HCT116 (cell line): ENCODE measurements around the gene ALLC. TPM values are rescaled to one million over a fixed set of nuclear protein-coding genes. Genes with fewer than 3 reads are reported as not detected.

Source experiments
- ATAC-seq: fragments of 200-7000 bp; cut with Tn5 transposase; 2 replicates; pipeline ENCODE4 v1.9.1; 2020; ENCODE audit warnings: mild to moderate bottlenecking, moderate library complexity
- BruUV-seq: library from RNA; stranded (reverse); fragments of 400-500 nt; replicated peaks from 2 replicates; lab custom pipeline; 2021; lab: Mats Ljungman, UMichigan
- CTCF ChIA-PET: fragments of 300-600 bp; sonication (Branson Sonifier 250); formaldehyde crosslinking; loops from one replicate; lab custom pipeline; 2021; ENCODE audit warnings: antibody characterized with exemption; lab: Charles Lee
- POLR2A ChIA-PET: fragments of 300-600, 350-600 bp; sonication (Branson Sonifier 250); formaldehyde crosslinking; loops from one replicate; lab custom pipeline; 2021; ENCODE audit warnings: antibody characterized with exemption; lab: Charles Lee
- RAD21 ChIA-PET, 2 experiments: fragments of 300-600 bp; sonication (Branson Sonifier 250); formaldehyde crosslinking; loops; one replicate each; lab custom pipeline; 2023; ENCODE audit warnings: low total read pairs in 2 of 2; ENCODE audit not compliant: uncharacterized antibody in 2 of 2, unreplicated experiment in 2 of 2, low non-redundant PET in 1 of 2; lab: Charles Lee
- DNase-seq: peaks from one replicate; pipeline ENCODE4 v3.0.0-alpha.2; 2010; ENCODE audit warnings: low read depth, low spot score
- H2AFZ ChIP-seq: fragments of 200-600 bp; shearing (Covaris generic), sonication (generic); 2 replicates; pipeline ENCODE4 v1.6.1; 2017; ENCODE audit warnings: low read depth, mixed run types, mixed read lengths, antibody characterized with exemption, low read length; ENCODE audit not compliant: poor library complexity, severe bottlenecking
- H3K27ac ChIP-seq: 2 replicates; pipeline ENCODE4 v1.5.1; 2012; ENCODE audit warnings: low read depth, low read length
- H3K27me3 ChIP-seq: fragments of 200-600 bp; sonication (generic); 2 replicates; pipeline ENCODE4 v1.6.1; 2016; ENCODE audit warnings: mixed run types, low read length, mixed read lengths; ENCODE audit not compliant: insufficient read depth
- H3K36me3 ChIP-seq, 2 experiments: fragments of 200-500 bp in 1 of 2; fragments of 200-600 bp in 1 of 2; sonication (Bioruptor generic) in 1 of 2; sonication (generic) in 1 of 2; 2 replicates each; pipeline versions ENCODE4 v1.5.1 to v1.6.1; 2014 to 2016; ENCODE audit warnings: low read length in 2 of 2, inconsistent platforms in 1 of 2, mixed read lengths in 1 of 2, mixed run types in 1 of 2; ENCODE audit not compliant: insufficient read depth in 2 of 2, control insufficient read depth in 1 of 2
- H3K4me1 ChIP-seq, 2 experiments: fragments of 200-600 bp in 1 of 2; sonication (generic) in 1 of 2; 2 replicates each; pipeline versions ENCODE4 v1.5.1 to v1.6.1; 2012 to 2017; ENCODE audit warnings: low read length in 2 of 2, inconsistent platforms in 1 of 2, mild to moderate bottlenecking in 1 of 2, mixed read lengths in 1 of 2, mixed run types in 1 of 2, moderate library complexity in 1 of 2; ENCODE audit not compliant: insufficient read depth in 2 of 2, control insufficient read depth in 1 of 2
- H3K4me2 ChIP-seq: fragments of 200-600 bp; sonication (generic); 2 replicates; pipeline ENCODE4 v1.6.1; 2017; ENCODE audit warnings: mixed run types, low read length, mixed read lengths
- H3K4me3 ChIP-seq, 2 experiments: fragments of 200-600 bp in 1 of 2; sonication (generic) in 1 of 2; replicated peaks in 1 of 2; 2 replicates each; pipeline ENCODE4 v1.5.1; 2011 to 2016; ENCODE audit warnings: low read length in 2 of 2, control low read depth in 1 of 2, low read depth in 1 of 2, mild to moderate bottlenecking in 1 of 2, mixed read lengths in 1 of 2, mixed run types in 1 of 2
- H3K79me2 ChIP-seq: fragments of 200-600 bp; sonication (generic); 2 replicates; pipeline ENCODE4 v1.6.1; 2017; ENCODE audit warnings: mild to moderate bottlenecking, mixed run types, low read length, moderate library complexity, mixed read lengths; ENCODE audit not compliant: insufficient read depth
- H3K9ac ChIP-seq: fragments of 200-600 bp; sonication (generic); 2 replicates; pipeline ENCODE4 v1.6.1; 2016; ENCODE audit warnings: low read length, mixed read lengths
- H3K9me2 ChIP-seq: fragments of 200-600 bp; sonication (generic), shearing (Covaris generic); 2 replicates; pipeline ENCODE4 v1.6.1; 2017; ENCODE audit warnings: mixed run types, mild to moderate bottlenecking, moderate library complexity; ENCODE audit not compliant: insufficient read depth
- H3K9me3 ChIP-seq, 2 experiments: fragments of 200-500 bp in 1 of 2; fragments of 200-600 bp in 1 of 2; sonication (Bioruptor generic) in 1 of 2; sonication (generic) in 1 of 2; 2 replicates each; pipeline ENCODE4 v1.6.1; 2014 to 2017; ENCODE audit warnings: low read length in 2 of 2, mixed read lengths in 2 of 2, inconsistent platforms in 1 of 2, low read depth in 1 of 2, mild to moderate bottlenecking in 1 of 2, mixed run types in 1 of 2, moderate library complexity in 1 of 2; ENCODE audit not compliant: control insufficient read depth in 1 of 2, insufficient read depth in 1 of 2
- H4K20me1 ChIP-seq: fragments of 200-600 bp; sonication (generic), shearing (Covaris generic); 2 replicates; pipeline ENCODE4 v1.6.1; 2017; ENCODE audit warnings: mixed run types, mild to moderate bottlenecking, moderate library complexity; ENCODE audit not compliant: insufficient read depth
- CBX3 ChIP-seq: IDR thresholded peaks from 2 replicates; pipeline ENCODE4 v1.6.1; 2012; ENCODE audit warnings: low read depth
- CEBPB ChIP-seq: IDR thresholded peaks from 2 replicates; pipeline ENCODE4 v1.6.1; 2012; ENCODE audit warnings: low read depth
- CTCF ChIP-seq, 3 experiments: fragments of 200-600 bp in 1 of 3; sonication (generic) in 1 of 3; IDR thresholded peaks in 2 of 3; conservative IDR thresholded peaks in 1 of 3; 2 replicates each; pipeline ENCODE4 v1.5.1; 2012 to 2017; ENCODE audit warnings: low read depth in 2 of 3, low read length in 2 of 3, antibody characterized with exemption in 1 of 3, borderline replicate concordance in 1 of 3, control low read depth in 1 of 3, mild to moderate bottlenecking in 1 of 3, mixed read lengths in 1 of 3, mixed run types in 1 of 3, moderate library complexity in 1 of 3; ENCODE audit not compliant: insufficient read depth in 1 of 3
- EZH2 ChIP-seq: fragments of 200-600 bp; sonication (generic); IDR thresholded peaks from 2 replicates; pipeline ENCODE4 v1.6.1; 2017; ENCODE audit warnings: antibody characterized with exemption, mixed run types
- JUND ChIP-seq: IDR thresholded peaks from 2 replicates; pipeline ENCODE4 v1.6.1; 2012
- POLR2A ChIP-seq: IDR thresholded peaks from 2 replicates; pipeline ENCODE4 v1.7.0; 2011; ENCODE audit warnings: borderline replicate concordance; ENCODE audit not compliant: insufficient read depth, insufficient read length; ENCODE audit errors: extremely low read depth
- POLR2AphosphoS5 ChIP-seq: IDR thresholded peaks from 2 replicates; pipeline ENCODE4 v1.6.1; 2011; ENCODE audit warnings: mild to moderate bottlenecking, low read depth, low read length, moderate library complexity
- SIN3A ChIP-seq: IDR thresholded peaks from 2 replicates; pipeline ENCODE4 v1.6.1; 2012; ENCODE audit warnings: low read depth
- SP1 ChIP-seq: IDR thresholded peaks from 2 replicates; pipeline ENCODE4 v1.6.1; 2012; ENCODE audit warnings: low read depth
- YY1 ChIP-seq: IDR thresholded peaks from 2 replicates; pipeline ENCODE4 v1.6.1; 2011; ENCODE audit warnings: low read length, low read depth, moderate library complexity, mild to moderate bottlenecking; ENCODE audit not compliant: insufficient replicate concordance; ENCODE audit errors: extremely low read depth
- ZBTB33 ChIP-seq: IDR thresholded peaks from 2 replicates; pipeline ENCODE4 v1.6.1; 2011; ENCODE audit warnings: mild to moderate bottlenecking, low read length, moderate library complexity; ENCODE audit not compliant: insufficient replicate concordance; ENCODE audit errors: extremely low read depth
- intact Hi-C: fragments of 100-400 bp; cut with micrococcal nuclease; formaldehyde crosslinking; loops from 2 replicates; pipeline ENCODE4 v1.10.0; 2022
- total RNA-seq: library from RNA; stranded (reverse); gene quantifications from one replicate; pipeline ENCODE4 v1.2.1, GENCODE V29; 2021; ENCODE audit not compliant: unreplicated experiment
- TF ChIP-seq, protein P1 (sequence below): IDR thresholded peaks from 2 replicates; pipeline ENCODE4 v1.6.1; 2012; ENCODE audit warnings: low read depth

Gene ALLC
- total RNA-seq, 1 experiment from 2014 or later: not detected

- Histone ChIP-seq H3K9me2 (no peaks in the 10 kb centered on the region), H3K4me2 (no peak overlapping the region), H3K27ac (no peak overlapping the region), H3K4me3 (no peak overlapping the region), H3K79me2 (no peaks in the 10 kb centered on the region), H2AFZ (no peak overlapping the region), H3K4me1 (no peaks in the 10 kb centered on the region), H3K9me3 (no peaks in the 10 kb centered on the region), H4K20me1 (no peaks in the 10 kb centered on the region), H3K27me3 (no peaks in the 10 kb centered on the region), H3K9ac (no peak overlapping the region), H3K36me3 (no peaks in the 10 kb centered on the region)
- intact Hi-C loops: no loop called here
- RAD21 ChIA-PET: no interaction called here
- no TSS peak for BruUV-seq
- CTCF ChIA-PET: no interaction called here
- no peak for TF ChIP-seq CTCF (IDR thresholded peaks at IDR 0.05 in 2 of 3, conservative IDR thresholded peaks at IDR 0.05 in 1 of 3; ENCODE audit: borderline replicate concordance in 1 of 3, insufficient read depth in 1 of 3, low read depth in 2 of 3, low read length in 2 of 3)
- no peak for TF ChIP-seq POLR2A
- no peak for TF ChIP-seq CEBPB
- no peak for TF ChIP-seq JUND
- no peak for TF ChIP-seq SP1
- no peak for TF ChIP-seq POLR2AphosphoS5
- no peak for TF ChIP-seq ZBTB33
- no peak for TF ChIP-seq EZH2
- no peak for TF ChIP-seq YY1
- no peak for TF ChIP-seq SIN3A
- TF ChIP-seq, protein P1, sequence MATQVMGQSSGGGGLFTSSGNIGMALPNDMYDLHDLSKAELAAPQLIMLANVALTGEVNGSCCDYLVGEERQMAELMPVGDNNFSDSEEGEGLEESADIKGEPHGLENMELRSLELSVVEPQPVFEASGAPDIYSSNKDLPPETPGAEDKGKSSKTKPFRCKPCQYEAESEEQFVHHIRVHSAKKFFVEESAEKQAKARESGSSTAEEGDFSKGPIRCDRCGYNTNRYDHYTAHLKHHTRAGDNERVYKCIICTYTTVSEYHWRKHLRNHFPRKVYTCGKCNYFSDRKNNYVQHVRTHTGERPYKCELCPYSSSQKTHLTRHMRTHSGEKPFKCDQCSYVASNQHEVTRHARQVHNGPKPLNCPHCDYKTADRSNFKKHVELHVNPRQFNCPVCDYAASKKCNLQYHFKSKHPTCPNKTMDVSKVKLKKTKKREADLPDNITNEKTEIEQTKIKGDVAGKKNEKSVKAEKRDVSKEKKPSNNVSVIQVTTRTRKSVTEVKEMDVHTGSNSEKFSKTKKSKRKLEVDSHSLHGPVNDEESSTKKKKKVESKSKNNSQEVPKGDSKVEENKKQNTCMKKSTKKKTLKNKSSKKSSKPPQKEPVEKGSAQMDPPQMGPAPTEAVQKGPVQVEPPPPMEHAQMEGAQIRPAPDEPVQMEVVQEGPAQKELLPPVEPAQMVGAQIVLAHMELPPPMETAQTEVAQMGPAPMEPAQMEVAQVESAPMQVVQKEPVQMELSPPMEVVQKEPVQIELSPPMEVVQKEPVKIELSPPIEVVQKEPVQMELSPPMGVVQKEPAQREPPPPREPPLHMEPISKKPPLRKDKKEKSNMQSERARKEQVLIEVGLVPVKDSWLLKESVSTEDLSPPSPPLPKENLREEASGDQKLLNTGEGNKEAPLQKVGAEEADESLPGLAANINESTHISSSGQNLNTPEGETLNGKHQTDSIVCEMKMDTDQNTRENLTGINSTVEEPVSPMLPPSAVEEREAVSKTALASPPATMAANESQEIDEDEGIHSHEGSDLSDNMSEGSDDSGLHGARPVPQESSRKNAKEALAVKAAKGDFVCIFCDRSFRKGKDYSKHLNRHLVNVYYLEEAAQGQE: no peak
- no peak for TF ChIP-seq CBX3
- POLR2A ChIA-PET: no interaction called here
- DNase-seq: no peak
- no peak for ATAC-seq
These were observed 12.4 kb downstream of the ALLC start for GRCh38 chr2:3670376-3670775.
